ENCODE measurements around the gene CFAP97D2. TPM values are rescaled to one million over a fixed set of nuclear protein-coding genes. Genes with fewer than 3 reads are reported as not detected.

The CFAP97D2 gene
- polyA plus RNA-seq, 1 donor from 2014 or later: not detected

- H3K36me3 ChIP-seq (ENCODE audit: insufficient read depth, low read length): no peaks in the 10 kb centered on the region
- H3F3A ChIP-seq (ENCODE audit: insufficient read depth, low read length, poor library complexity, severe bottlenecking): no peaks in the 10 kb centered on the region
- no peak overlapping the region for H3K4me2 ChIP-seq (ENCODE audit: low read length)
- H4K20me1 ChIP-seq (ENCODE audit: insufficient read depth): no peaks in the 10 kb centered on the region
- H3K9me2 ChIP-seq (ENCODE audit: insufficient read depth, low read length): no peaks in the 10 kb centered on the region
- H3K27ac ChIP-seq (ENCODE audit: low read length): no peak overlapping the region
- H3K4me3 ChIP-seq (ENCODE audit: low read length): no peak overlapping the region
- no peak overlapping the region for H3K9ac ChIP-seq (ENCODE audit: low read length)
- no peak for TF ChIP-seq TAF1 (IDR thresholded peaks at IDR 0.05; ENCODE audit: low read depth)
- no peak for TF ChIP-seq EP300 (conservative IDR thresholded peaks at IDR 0.05; ENCODE audit: poor library complexity, severe bottlenecking)
- no peak for TF ChIP-seq POLR2AphosphoS5 (IDR thresholded peaks at IDR 0.05)
- peak; percentile 93 for TF ChIP-seq SMC3 (conservative IDR thresholded peaks at IDR 0.05; ENCODE audit: poor library complexity)
- TF ChIP-seq REST (IDR thresholded peaks at IDR 0.05; ENCODE audit: borderline replicate concordance): no peak
- TF ChIP-seq RAD21 (conservative IDR thresholded peaks at IDR 0.05): peak; percentile 98
- TF ChIP-seq EZH2 (IDR thresholded peaks at IDR 0.05; ENCODE audit: borderline replicate concordance, insufficient read depth, low read length, poor library complexity, severe bottlenecking): no peak
- no peak for TF ChIP-seq MXI1 (conservative IDR thresholded peaks at IDR 0.05; ENCODE audit: poor library complexity, severe bottlenecking)
- TF ChIP-seq CTCF (IDR thresholded peaks at IDR 0.05; ENCODE audit: poor library complexity, severe bottlenecking): peak; percentile 96
- H3K27me3 ChIP-seq (ENCODE audit: insufficient read depth, low read depth, low read length): no peaks in the 10 kb centered on the region
- no peaks in the 10 kb centered on the region for H3K79me2 ChIP-seq (replicated peaks; ENCODE audit: insufficient read depth, low read length)
- no peaks in the 10 kb centered on the region for H3K9me3 ChIP-seq (ENCODE audit: low read length)
- H2AFZ ChIP-seq (ENCODE audit: low read depth, low read length): no peak overlapping the region
These were observed 47.8 kb downstream of the CFAP97D2 start for GRCh38 chr13:114226699-114227323.

- Histone ChIP-seq H3K9me2 (ENCODE audit: insufficient read depth, low read length) (no peaks in the 10 kb centered on the region), H3K27ac (ENCODE audit: low read length) (no peak overlapping the region), H3F3A (ENCODE audit: insufficient read depth, low read length, poor library complexity, severe bottlenecking) (no peaks in the 10 kb centered on the region), H3K4me3 (ENCODE audit: low read length) (no peak overlapping the region), H3K27me3 (ENCODE audit: insufficient read depth, low read depth, low read length) (no peaks in the 10 kb centered on the region), H3K36me3 (ENCODE audit: insufficient read depth, low read length) (no peaks in the 10 kb centered on the region), H3K9ac (ENCODE audit: low read length) (no peak overlapping the region), H2AFZ (ENCODE audit: low read depth, low read length) (no peak overlapping the region), H3K9me3 (ENCODE audit: low read length) (no peaks in the 10 kb centered on the region), H3K4me2 (ENCODE audit: low read length) (no peak overlapping the region), H3K79me2 (replicated peaks; ENCODE audit: insufficient read depth, low read length) (no peaks in the 10 kb centered on the region), H4K20me1 (ENCODE audit: insufficient read depth) (no peaks in the 10 kb centered on the region)
- TF ChIP-seq RAD21 (conservative IDR thresholded peaks at IDR 0.05): no peak
- TF ChIP-seq POLR2AphosphoS5 (IDR thresholded peaks at IDR 0.05): no peak
- TF ChIP-seq CTCF (IDR thresholded peaks at IDR 0.05; ENCODE audit: poor library complexity, severe bottlenecking): no peak
- TF ChIP-seq TAF1 (IDR thresholded peaks at IDR 0.05; ENCODE audit: low read depth): no peak
- TF ChIP-seq MXI1 (conservative IDR thresholded peaks at IDR 0.05; ENCODE audit: poor library complexity, severe bottlenecking): no peak
- TF ChIP-seq EZH2 (IDR thresholded peaks at IDR 0.05; ENCODE audit: borderline replicate concordance, insufficient read depth, low read length, poor library complexity, severe bottlenecking): no peak
- TF ChIP-seq SMC3 (conservative IDR thresholded peaks at IDR 0.05; ENCODE audit: poor library complexity): no peak
- TF ChIP-seq REST (IDR thresholded peaks at IDR 0.05; ENCODE audit: borderline replicate concordance): no peak
- TF ChIP-seq EP300 (conservative IDR thresholded peaks at IDR 0.05; ENCODE audit: poor library complexity, severe bottlenecking): no peak
These were observed 48.5 kb downstream of the CFAP97D2 start for GRCh38 chr13:114227528-114227927.

Data from neural cell (in vitro differentiated cells).